Measurements from ENCODE around the gene ZCCHC14.

GRCh38 chr16:87501117-87501516, 8.3 kb upstream of the ZCCHC14 start:
- no peak for TF ChIP-seq CTCF (IDR thresholded peaks at IDR 0.05; ENCODE audit: low read depth, low read length, poor library complexity, severe bottlenecking)
- no peak for TF ChIP-seq EZH2phosphoT487 (IDR thresholded peaks at IDR 0.05; ENCODE audit: borderline replicate concordance, low read length)

Measured in DOHH2 (cell line).